Measurements from ENCODE around the gene HBG1. TPM values are rescaled to one million over a fixed set of nuclear protein-coding genes. Genes with fewer than 3 reads are reported as not detected.

Gene HBG1
- total and polyA plus RNA-seq, 2 of the 8 experiments (the other 6 are each of a cell fraction or from before 2014, with no cell fraction given), result 0.26 TPM; not detected in 1

DNA sequence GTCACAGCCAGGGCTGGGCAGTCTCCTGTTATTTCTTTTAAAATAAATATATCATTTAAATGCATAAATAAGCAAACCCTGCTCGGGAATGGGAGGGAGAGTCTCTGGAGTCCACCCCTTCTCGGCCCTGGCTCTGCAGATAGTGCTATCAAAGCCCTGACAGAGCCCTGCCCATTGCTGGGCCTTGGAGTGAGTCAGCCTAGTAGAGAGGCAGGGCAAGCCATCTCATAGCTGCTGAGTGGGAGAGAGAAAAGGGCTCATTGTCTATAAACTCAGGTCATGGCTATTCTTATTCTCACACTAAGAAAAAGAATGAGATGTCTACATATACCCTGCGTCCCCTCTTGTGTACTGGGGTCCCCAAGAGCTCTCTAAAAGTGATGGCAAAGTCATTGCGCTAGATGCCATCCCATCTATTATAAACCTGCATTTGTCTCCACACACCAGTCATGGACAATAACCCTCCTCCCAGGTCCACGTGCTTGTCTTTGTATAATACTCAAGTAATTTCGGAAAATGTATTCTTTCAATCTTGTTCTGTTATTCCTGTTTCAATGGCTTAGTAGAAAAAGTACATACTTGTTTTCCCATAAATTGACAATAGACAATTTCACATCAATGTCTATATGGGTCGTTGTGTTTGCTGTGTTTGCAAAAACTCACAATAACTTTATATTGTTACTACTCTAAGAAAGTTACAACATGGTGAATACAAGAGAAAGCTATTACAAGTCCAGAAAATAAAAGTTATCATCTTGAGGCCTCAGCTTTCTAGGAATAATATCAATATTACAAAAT is 38.6 kb upstream of the HBG1 start:
- H3K18ac ChIP-seq (ENCODE audit: extremely low read depth, low read length), result no peak overlapping the region
- H2BK20ac ChIP-seq (ENCODE audit: low read length), result no peak overlapping the region
- H4K5ac ChIP-seq (ENCODE audit: insufficient read length, low read depth, low read length), result no peak overlapping the region
- no peak overlapping the region for H3K4me2 ChIP-seq (ENCODE audit: insufficient read depth in 1 of 2, low read depth in 2 of 2, low read length in 2 of 2)
- no peaks in the 10 kb centered on the region for H3K36me3 ChIP-seq (ENCODE audit: control insufficient read depth in 2 of 4, insufficient read depth in 4 of 4, low read length in 3 of 4)
- no peaks in the 10 kb centered on the region for H3K79me1 ChIP-seq (ENCODE audit: low read depth, low read length)
- H2AFZ ChIP-seq (ENCODE audit: low read length), result no peak overlapping the region
- no peak overlapping the region for H2AK5ac ChIP-seq (ENCODE audit: low read depth, low read length)
- no peaks in the 10 kb centered on the region for H3K4me1 ChIP-seq (replicated peaks in 1 of 4; ENCODE audit: control insufficient read depth in 3 of 4, insufficient read depth in 4 of 4, low read length in 3 of 4)
- no peaks in the 10 kb centered on the region for H3K9me3 ChIP-seq (ENCODE audit: insufficient read depth in 2 of 2, low read depth in 1 of 2, low read length in 1 of 2)
- H3K56ac ChIP-seq (replicated peaks; ENCODE audit: insufficient read length, low read depth, low read length), result no peak overlapping the region
- no peak overlapping the region for H2BK5ac ChIP-seq (ENCODE audit: low read depth, low read length)
- TF ChIP-seq TBP (IDR thresholded peaks at IDR 0.05; ENCODE audit: low read depth, low read length) (no peak), CTBP2 (IDR thresholded peaks at IDR 0.05; ENCODE audit: borderline replicate concordance, insufficient read depth, insufficient read length, low read length) (no peak), HDAC6 (IDR thresholded peaks at IDR 0.05; ENCODE audit: low read depth, low read length) (no peak), SP4 (IDR thresholded peaks at IDR 0.05; ENCODE audit: low read length) (no peak), SIN3A (conservative IDR thresholded peaks at IDR 0.05 in 1 of 2, IDR thresholded peaks at IDR 0.05 in 1 of 2; ENCODE audit: low read depth in 1 of 2, low read length in 2 of 2) (no peak), POLR2A (IDR thresholded peaks at IDR 0.05; ENCODE audit: control extremely low read depth in 1 of 2, low read depth in 2 of 2, low read length in 2 of 2) (no peak), YY1 (IDR thresholded peaks at IDR 0.05; ENCODE audit: low read depth, low read length) (no peak)
- no peak overlapping the region for H2BK12ac ChIP-seq (ENCODE audit: low read depth, low read length)
- DNase-seq (ENCODE audit: low read depth in 1 of 2, low spot score in 2 of 2) (no peak), FAIRE-seq (no peak)
- H3K27ac ChIP-seq (ENCODE audit: low read depth, low read length), result no peak overlapping the region
- H3K4me3 ChIP-seq (ENCODE audit: extremely low read depth in 1 of 4, insufficient read depth in 2 of 4, low read depth in 3 of 4, low read length in 4 of 4), result no peak overlapping the region
- no peaks in the 10 kb centered on the region for H4K20me1 ChIP-seq (replicated peaks in 1 of 2; ENCODE audit: control insufficient read depth in 1 of 2, insufficient read depth in 2 of 2, low read length in 2 of 2)
- H3K79me2 ChIP-seq (ENCODE audit: control insufficient read depth in 1 of 2, insufficient read depth in 2 of 2, low read length in 2 of 2), result no peaks in the 10 kb centered on the region
- H2BK15ac ChIP-seq (ENCODE audit: low read length), result no peak overlapping the region
- H3K23me2 ChIP-seq (ENCODE audit: low read depth, low read length), result no peaks in the 10 kb centered on the region
- no peak overlapping the region for H3K4ac ChIP-seq (replicated peaks; ENCODE audit: insufficient read length, low read depth, low read length)
- CTCF ChIA-PET (ENCODE audit: partially characterized antibody), result interaction anchor here (0.6 to 4.2 kb wide), 8 partner anchors 11 to 163 kb away, joined by 3 to 36 read pairs (median 4); no protein-coding TSS in a partner anchor
- no peak overlapping the region for H3K9ac ChIP-seq (replicated peaks in 1 of 4; ENCODE audit: extremely low read depth in 1 of 4, low read depth in 3 of 4, low read length in 3 of 4)
- no peak overlapping the region for H2BK120ac ChIP-seq (replicated peaks; ENCODE audit: low read depth, low read length)
- H3K14ac ChIP-seq (ENCODE audit: insufficient read length), result no peak overlapping the region
- H4K8ac ChIP-seq (ENCODE audit: extremely low read depth, insufficient read depth, low read length), result no peak overlapping the region
- 94% methylated on average over 7 of the region's 7 CpGs; no CpG with 5 or more reads in 1 of the 2 experiments for WGBS, 2 experiments (ENCODE audit: extremely low coverage in 1 of 2, insufficient coverage in 1 of 2, insufficient read length in 1 of 2, insufficient replicate concordance in 2 of 2, low coverage in 1 of 2, low lambda C conversion rate in 2 of 2, missing lambda C conversion rate in 1 of 2)
- no peaks in the 10 kb centered on the region for H3K27me3 ChIP-seq (replicated peaks in 1 of 4; ENCODE audit: control insufficient read depth in 3 of 4, extremely low read depth in 1 of 4, insufficient read depth in 3 of 4, low read length in 3 of 4)
- POLR2A ChIA-PET (ENCODE audit: partially characterized antibody), result no interaction called here
- H3K23ac ChIP-seq (ENCODE audit: insufficient read length), result no peak overlapping the region
- H4K91ac ChIP-seq (replicated peaks; ENCODE audit: insufficient read length, low read length), result no peak overlapping the region

Data from H1 (cell line).